ENCODE data around the gene AUTS2.

AUTS2 gene

GRCh38 chr7:70743531-70744325 is 1145.5 kb downstream of the AUTS2 start:
- no peaks in the 10 kb centered on the region for H3K36me3 ChIP-seq (ENCODE audit: control insufficient read depth in 2 of 2, insufficient read depth in 2 of 2, low read length in 2 of 2)
- H3K9me3 ChIP-seq (ENCODE audit: control insufficient read depth in 2 of 2, low read length in 2 of 2) = no peaks in the 10 kb centered on the region
- no peak overlapping the region for H3K9ac ChIP-seq (ENCODE audit: low read depth in 1 of 2, low read length in 2 of 2)
- H3K27me3 ChIP-seq (ENCODE audit: control insufficient read depth in 2 of 2, insufficient read depth in 2 of 2, low read length in 2 of 2) = no peaks in the 10 kb centered on the region
- no peak overlapping the region for H3K27ac ChIP-seq (ENCODE audit: low read depth in 2 of 2, low read length in 2 of 2)
- no peaks in the 10 kb centered on the region for H3K4me1 ChIP-seq (ENCODE audit: control insufficient read depth in 2 of 2, insufficient read depth in 2 of 2, low read length in 2 of 2)
- H3K4me3 ChIP-seq (ENCODE audit: low read length in 2 of 2) = no peak overlapping the region

DNA sequence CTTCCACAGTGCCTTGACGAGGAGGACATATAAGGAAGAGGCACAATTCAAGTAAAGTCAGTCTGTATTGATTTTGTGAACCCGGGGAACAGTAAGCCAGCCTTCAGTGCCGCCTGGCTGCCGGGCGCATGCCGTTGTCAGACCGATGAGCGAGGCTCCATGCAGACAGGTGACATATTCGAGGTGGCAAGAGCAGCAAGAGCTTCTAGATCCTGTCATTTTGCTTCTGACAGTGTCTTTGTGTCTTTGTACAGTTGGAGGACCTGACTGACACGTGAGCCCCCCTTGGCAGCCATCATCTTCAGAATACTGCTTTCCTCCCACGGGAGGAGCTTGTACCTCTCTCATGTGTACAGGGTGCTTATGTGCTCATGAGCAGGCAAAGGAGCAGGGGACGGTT is 1146.2 kb downstream of the AUTS2 start:
- H3K9me3 ChIP-seq (ENCODE audit: control insufficient read depth in 2 of 2, low read length in 2 of 2) = no peaks in the 10 kb centered on the region
- H3K27ac ChIP-seq (ENCODE audit: low read depth in 2 of 2, low read length in 2 of 2) = no peak overlapping the region
- H3K4me3 ChIP-seq (ENCODE audit: low read length in 2 of 2) = no peak overlapping the region
- H3K27me3 ChIP-seq (ENCODE audit: control insufficient read depth in 2 of 2, insufficient read depth in 2 of 2, low read length in 2 of 2) = no peaks in the 10 kb centered on the region
- H3K4me1 ChIP-seq (ENCODE audit: control insufficient read depth in 2 of 2, insufficient read depth in 2 of 2, low read length in 2 of 2) = no peaks in the 10 kb centered on the region
- H3K36me3 ChIP-seq (ENCODE audit: control insufficient read depth in 2 of 2, insufficient read depth in 2 of 2, low read length in 2 of 2) = no peaks in the 10 kb centered on the region
- no peak overlapping the region for H3K9ac ChIP-seq (ENCODE audit: low read depth in 1 of 2, low read length in 2 of 2)

GRCh38 chr7:70749831-70750230 is 1151.6 kb downstream of the AUTS2 start:
- H3K27ac ChIP-seq (ENCODE audit: low read depth in 2 of 2, low read length in 2 of 2) = no peak overlapping the region
- no peak overlapping the region for H3K4me3 ChIP-seq (ENCODE audit: low read length in 2 of 2)
- H3K36me3 ChIP-seq (ENCODE audit: control insufficient read depth in 2 of 2, insufficient read depth in 2 of 2, low read length in 2 of 2) = no peaks in the 10 kb centered on the region
- H3K27me3 ChIP-seq (ENCODE audit: control insufficient read depth in 2 of 2, insufficient read depth in 2 of 2, low read length in 2 of 2) = no peaks in the 10 kb centered on the region
- H3K9me3 ChIP-seq (ENCODE audit: control insufficient read depth in 2 of 2, low read length in 2 of 2) = no peaks in the 10 kb centered on the region
- no peaks in the 10 kb centered on the region for H3K4me1 ChIP-seq (ENCODE audit: control insufficient read depth in 2 of 2, insufficient read depth in 2 of 2, low read length in 2 of 2)
- H3K9ac ChIP-seq (ENCODE audit: low read depth in 1 of 2, low read length in 2 of 2) = no peak overlapping the region

DNA sequence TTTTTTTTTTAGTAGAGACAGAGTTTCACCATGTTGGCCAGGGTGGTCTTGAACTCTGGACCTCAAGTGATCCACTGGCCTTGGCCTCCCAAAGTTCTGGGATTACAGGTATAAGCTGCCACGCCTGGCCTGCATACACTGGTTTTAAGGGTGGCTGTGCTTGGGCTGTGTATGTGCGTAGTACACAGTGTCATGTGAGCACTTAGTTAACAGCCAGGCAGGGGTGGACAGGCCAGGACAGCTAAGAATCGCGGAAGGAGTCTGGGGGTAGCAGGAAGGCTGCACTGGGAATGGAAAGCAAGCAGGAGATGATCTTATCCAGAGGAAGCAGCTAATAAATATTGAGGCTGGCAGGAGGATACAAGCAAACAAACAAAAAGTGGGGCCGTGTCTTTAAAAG is 1153.6 kb downstream of the AUTS2 start:
- Histone ChIP-seq H3K36me3 (ENCODE audit: control insufficient read depth in 2 of 2, insufficient read depth in 2 of 2, low read length in 2 of 2) (no peaks in the 10 kb centered on the region), H3K27ac (ENCODE audit: low read depth in 2 of 2, low read length in 2 of 2) (no peak overlapping the region), H3K27me3 (ENCODE audit: control insufficient read depth in 2 of 2, insufficient read depth in 2 of 2, low read length in 2 of 2) (no peaks in the 10 kb centered on the region), H3K9me3 (ENCODE audit: control insufficient read depth in 2 of 2, low read length in 2 of 2) (no peaks in the 10 kb centered on the region), H3K4me3 (ENCODE audit: low read length in 2 of 2) (no peak overlapping the region), H3K9ac (ENCODE audit: low read depth in 1 of 2, low read length in 2 of 2) (no peak overlapping the region), H3K4me1 (ENCODE audit: control insufficient read depth in 2 of 2, insufficient read depth in 2 of 2, low read length in 2 of 2) (no peaks in the 10 kb centered on the region)

GRCh38 chr7:70752794-70753241 is 1154.5 kb downstream of the AUTS2 start:
- Histone ChIP-seq H3K9ac (ENCODE audit: low read depth in 1 of 2, low read length in 2 of 2) (no peak overlapping the region), H3K27me3 (ENCODE audit: control insufficient read depth in 2 of 2, insufficient read depth in 2 of 2, low read length in 2 of 2) (no peaks in the 10 kb centered on the region), H3K36me3 (ENCODE audit: control insufficient read depth in 2 of 2, insufficient read depth in 2 of 2, low read length in 2 of 2) (no peaks in the 10 kb centered on the region), H3K27ac (ENCODE audit: low read depth in 2 of 2, low read length in 2 of 2) (no peak overlapping the region), H3K4me1 (ENCODE audit: control insufficient read depth in 2 of 2, insufficient read depth in 2 of 2, low read length in 2 of 2) (no peaks in the 10 kb centered on the region), H3K4me3 (ENCODE audit: low read length in 2 of 2) (no peak overlapping the region), H3K9me3 (ENCODE audit: control insufficient read depth in 2 of 2, low read length in 2 of 2) (no peaks in the 10 kb centered on the region)

DNA sequence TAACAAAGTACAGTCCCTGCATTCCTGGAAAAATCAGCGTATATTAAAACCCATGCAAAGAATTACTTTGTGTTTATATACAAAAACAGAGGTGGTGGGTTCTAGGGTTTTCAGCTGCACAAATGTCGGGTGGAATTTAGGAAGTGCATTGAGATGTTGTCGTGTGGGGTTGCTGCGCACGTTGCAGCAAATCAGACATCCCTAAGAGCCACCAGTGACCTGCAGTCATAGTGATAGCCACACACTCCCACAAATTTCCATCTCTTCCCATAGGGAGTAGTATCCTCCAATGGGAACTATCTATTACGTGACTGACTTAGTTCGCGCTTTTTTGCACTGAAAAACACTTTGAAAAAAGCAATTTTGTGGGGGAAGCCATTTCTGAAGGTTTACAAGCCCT is 1158.5 kb downstream of the AUTS2 start:
- Histone ChIP-seq H3K4me1 (ENCODE audit: control insufficient read depth in 2 of 2, insufficient read depth in 2 of 2, low read length in 2 of 2) (no peaks in the 10 kb centered on the region), H3K9ac (ENCODE audit: low read depth in 1 of 2, low read length in 2 of 2) (no peak overlapping the region), H3K36me3 (ENCODE audit: control insufficient read depth in 2 of 2, insufficient read depth in 2 of 2, low read length in 2 of 2) (no peaks in the 10 kb centered on the region), H3K27ac (ENCODE audit: low read depth in 2 of 2, low read length in 2 of 2) (no peak overlapping the region), H3K9me3 (ENCODE audit: control insufficient read depth in 2 of 2, low read length in 2 of 2) (no peaks in the 10 kb centered on the region), H3K27me3 (ENCODE audit: control insufficient read depth in 2 of 2, insufficient read depth in 2 of 2, low read length in 2 of 2) (no peaks in the 10 kb centered on the region), H3K4me3 (ENCODE audit: low read length in 2 of 2) (no peak overlapping the region)

DNA sequence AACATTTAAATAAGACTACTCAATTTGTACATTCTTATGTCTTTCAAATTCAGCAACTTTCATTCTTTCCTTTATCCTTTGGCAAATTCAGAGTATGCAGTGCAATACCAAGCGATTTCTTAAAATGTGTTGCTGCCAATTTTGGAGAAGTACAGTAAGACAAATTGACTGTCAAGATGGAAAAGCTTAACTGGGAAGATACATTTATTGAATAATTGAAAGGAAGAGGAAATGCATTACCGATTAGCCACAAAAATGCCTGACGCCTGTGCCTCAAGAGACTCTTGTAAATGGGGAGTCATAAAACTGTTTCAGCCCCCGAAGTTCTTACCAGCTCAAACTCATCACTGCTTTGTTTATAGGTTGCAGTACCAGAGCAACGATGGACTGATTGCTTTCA is 1160.4 kb downstream of the AUTS2 start:
- Histone ChIP-seq H3K27ac (ENCODE audit: low read depth in 2 of 2, low read length in 2 of 2) (no peak overlapping the region), H3K4me1 (ENCODE audit: control insufficient read depth in 2 of 2, insufficient read depth in 2 of 2, low read length in 2 of 2) (no peaks in the 10 kb centered on the region), H3K36me3 (ENCODE audit: control insufficient read depth in 2 of 2, insufficient read depth in 2 of 2, low read length in 2 of 2) (peaks cover 0 to 4% of the 10 kb centered on the region in 2 donors), H3K9me3 (ENCODE audit: control insufficient read depth in 2 of 2, low read length in 2 of 2) (no peaks in the 10 kb centered on the region), H3K9ac (ENCODE audit: low read depth in 1 of 2, low read length in 2 of 2) (no peak overlapping the region), H3K4me3 (ENCODE audit: low read length in 2 of 2) (no peak overlapping the region), H3K27me3 (ENCODE audit: control insufficient read depth in 2 of 2, insufficient read depth in 2 of 2, low read length in 2 of 2) (no peaks in the 10 kb centered on the region)

- Histone ChIP-seq H3K4me3 (ENCODE audit: low read length in 2 of 2) (no peak overlapping the region), H3K4me1 (ENCODE audit: control insufficient read depth in 2 of 2, insufficient read depth in 2 of 2, low read length in 2 of 2) (no peaks in the 10 kb centered on the region), H3K27ac (ENCODE audit: low read depth in 2 of 2, low read length in 2 of 2) (no peak overlapping the region), H3K9me3 (ENCODE audit: control insufficient read depth in 2 of 2, low read length in 2 of 2) (no peaks in the 10 kb centered on the region), H3K36me3 (ENCODE audit: control insufficient read depth in 2 of 2, insufficient read depth in 2 of 2, low read length in 2 of 2) (peaks cover 0 to 6% of the 10 kb centered on the region in 2 donors), H3K27me3 (ENCODE audit: control insufficient read depth in 2 of 2, insufficient read depth in 2 of 2, low read length in 2 of 2) (no peaks in the 10 kb centered on the region), H3K9ac (ENCODE audit: low read depth in 1 of 2, low read length in 2 of 2) (no peak overlapping the region)
These were observed 1161.4 kb downstream of the AUTS2 start for GRCh38 chr7:70759674-70760073.

GRCh38 chr7:70761711-70762328 is 1163.5 kb downstream of the AUTS2 start:
- no peak overlapping the region for H3K9ac ChIP-seq (ENCODE audit: low read depth in 1 of 2, low read length in 2 of 2)
- peaks cover 20 to 21% of the 10 kb centered on the region in 2 donors for H3K36me3 ChIP-seq (ENCODE audit: control insufficient read depth in 2 of 2, insufficient read depth in 2 of 2, low read length in 2 of 2)
- no peaks in the 10 kb centered on the region for H3K4me1 ChIP-seq (ENCODE audit: control insufficient read depth in 2 of 2, insufficient read depth in 2 of 2, low read length in 2 of 2)
- H3K4me3 ChIP-seq (ENCODE audit: low read length in 2 of 2) = no peak overlapping the region
- no peaks in the 10 kb centered on the region for H3K9me3 ChIP-seq (ENCODE audit: control insufficient read depth in 2 of 2, low read length in 2 of 2)
- H3K27me3 ChIP-seq (ENCODE audit: control insufficient read depth in 2 of 2, insufficient read depth in 2 of 2, low read length in 2 of 2) = no peaks in the 10 kb centered on the region
- H3K27ac ChIP-seq (ENCODE audit: low read depth in 2 of 2, low read length in 2 of 2) = no peak overlapping the region

DNA sequence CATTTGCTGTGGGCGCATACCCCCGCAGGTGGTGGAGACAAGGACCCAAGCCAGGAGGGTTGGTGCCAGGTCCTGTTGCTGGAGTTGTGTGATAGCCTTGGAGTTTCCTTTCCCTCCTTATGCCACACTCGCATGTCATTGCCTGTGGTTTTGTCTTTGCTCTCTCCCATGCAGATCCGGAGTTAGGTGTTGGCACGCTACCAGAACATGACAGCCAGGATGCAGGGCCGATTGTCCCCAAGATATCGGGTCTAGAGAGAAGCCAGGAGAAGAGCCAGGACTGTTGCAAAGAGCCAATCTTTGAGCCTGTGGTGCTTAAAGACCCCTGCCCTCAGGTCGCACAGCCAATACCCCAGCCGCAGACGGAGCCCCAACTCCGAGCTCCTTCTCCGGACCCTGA is 1164.4 kb downstream of the AUTS2 start:
- H3K27ac ChIP-seq (ENCODE audit: low read depth in 2 of 2, low read length in 2 of 2) = no peak overlapping the region
- no peaks in the 10 kb centered on the region for H3K27me3 ChIP-seq (ENCODE audit: control insufficient read depth in 2 of 2, insufficient read depth in 2 of 2, low read length in 2 of 2)
- H3K9ac ChIP-seq (ENCODE audit: low read depth in 1 of 2, low read length in 2 of 2) = no peak overlapping the region
- no peak overlapping the region for H3K4me3 ChIP-seq (ENCODE audit: low read length in 2 of 2)
- no peaks in the 10 kb centered on the region for H3K9me3 ChIP-seq (ENCODE audit: control insufficient read depth in 2 of 2, low read length in 2 of 2)
- H3K36me3 ChIP-seq (ENCODE audit: control insufficient read depth in 2 of 2, insufficient read depth in 2 of 2, low read length in 2 of 2) = peaks cover 24 to 25% of the 10 kb centered on the region in 2 donors
- H3K4me1 ChIP-seq (ENCODE audit: control insufficient read depth in 2 of 2, insufficient read depth in 2 of 2, low read length in 2 of 2) = no peaks in the 10 kb centered on the region

All from mucosa of rectum (tissue), 2 donors.